ENCODE data around the gene CEP63.

Gene CEP63

DNA sequence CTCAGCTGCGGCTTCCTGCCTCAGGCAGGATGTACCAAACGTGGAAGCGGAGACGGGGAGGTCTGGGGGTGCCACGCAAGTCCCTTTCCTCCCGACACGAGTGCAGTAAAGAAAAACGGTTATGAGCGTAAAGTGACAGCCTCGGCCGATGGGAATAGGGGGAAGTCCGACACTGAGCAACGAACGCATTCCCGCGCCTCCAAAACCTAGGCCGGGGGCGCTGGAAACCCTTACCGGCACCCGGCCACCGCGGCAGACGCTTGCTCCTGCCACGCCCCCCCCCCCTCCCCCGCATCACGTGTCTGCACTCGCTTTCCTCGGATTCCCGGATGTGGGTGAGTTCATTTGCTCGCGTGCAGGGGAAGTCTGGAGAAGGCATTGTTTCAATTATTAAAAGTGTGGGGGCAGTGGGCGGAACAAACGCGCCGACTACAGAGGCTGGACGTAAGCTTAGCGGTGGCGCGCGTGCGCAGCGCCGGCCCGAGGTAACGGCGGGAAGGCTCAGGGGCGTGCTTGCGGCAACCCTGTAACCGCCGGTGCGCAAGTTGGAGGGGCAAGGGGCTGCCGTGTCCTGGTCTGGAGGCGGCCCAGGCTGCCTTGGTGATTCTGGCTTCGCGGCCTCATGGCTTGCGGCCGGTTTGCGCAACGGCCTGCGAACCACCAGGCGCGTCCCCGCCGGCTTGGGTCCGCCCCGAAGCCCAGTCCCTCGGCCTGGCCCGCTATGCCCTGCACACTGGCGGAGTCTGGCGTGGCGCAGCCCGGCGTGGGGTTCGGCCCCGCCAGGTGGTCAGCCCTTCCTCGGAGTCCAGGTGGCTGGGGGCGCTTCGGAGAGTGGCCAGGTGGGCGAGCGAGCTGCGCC, at the start of gene CEP63, which contains the start of gene ANAPC13:
TSS of gene CEP63 (plus strand) at position 340 of the 859 bp plus-strand sequence. CDS start 9,264 bp downstream, outside the sequence.
TSS of gene ANAPC13 (minus strand) at position 268 of the 859 bp plus-strand sequence. CDS start 3,081 bp downstream, outside the sequence.
- DNase-seq, result peak; percentile 92

DNA sequence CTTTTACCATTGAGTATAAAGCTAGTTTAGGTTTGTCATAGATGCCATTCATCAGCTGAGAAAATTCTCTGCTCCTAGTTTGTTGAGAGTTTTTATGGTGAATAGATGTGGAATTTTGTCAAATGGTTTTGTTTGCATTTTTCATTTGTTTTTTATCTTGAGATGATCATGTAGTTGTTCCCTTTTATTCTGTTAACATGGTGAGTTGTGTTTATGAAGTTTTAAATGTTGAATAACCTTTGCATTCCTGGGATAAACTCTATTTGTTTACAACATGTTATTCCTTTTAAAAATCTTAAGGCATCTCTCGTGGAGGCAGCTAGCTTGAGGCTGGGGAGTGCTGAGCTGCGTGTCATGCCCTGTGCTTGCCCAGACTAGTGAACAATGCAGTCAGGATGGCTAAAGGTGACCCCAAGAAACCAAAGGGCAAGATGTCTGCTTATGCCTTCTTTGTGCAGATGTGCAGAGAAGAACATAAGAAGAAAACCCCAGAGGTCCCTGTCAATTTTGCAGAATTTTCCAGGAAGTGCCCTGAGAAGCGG, 48.6 kb upstream of the CEP63 start:
- DNase-seq, result no peak

DNA sequence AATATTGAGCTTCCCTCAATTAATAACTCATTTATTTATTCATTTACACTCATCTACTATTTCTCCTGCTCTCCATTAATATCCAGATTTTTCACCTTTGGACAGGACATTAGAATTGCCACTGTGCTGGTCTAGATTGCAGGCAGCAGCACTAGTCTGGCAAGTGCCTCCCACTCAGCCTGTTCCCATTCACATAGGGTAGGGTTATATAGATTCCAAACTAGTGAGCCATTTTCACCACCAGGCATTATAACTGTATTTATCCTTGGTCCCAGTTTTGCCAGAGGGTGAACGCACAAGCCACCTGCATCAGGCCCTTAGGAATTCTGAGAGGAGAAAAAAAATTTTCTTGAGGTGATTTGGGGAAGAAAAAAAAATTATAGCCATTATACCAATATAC, 44.5 kb upstream of the CEP63 start:
- DNase-seq, result no peak

DNA sequence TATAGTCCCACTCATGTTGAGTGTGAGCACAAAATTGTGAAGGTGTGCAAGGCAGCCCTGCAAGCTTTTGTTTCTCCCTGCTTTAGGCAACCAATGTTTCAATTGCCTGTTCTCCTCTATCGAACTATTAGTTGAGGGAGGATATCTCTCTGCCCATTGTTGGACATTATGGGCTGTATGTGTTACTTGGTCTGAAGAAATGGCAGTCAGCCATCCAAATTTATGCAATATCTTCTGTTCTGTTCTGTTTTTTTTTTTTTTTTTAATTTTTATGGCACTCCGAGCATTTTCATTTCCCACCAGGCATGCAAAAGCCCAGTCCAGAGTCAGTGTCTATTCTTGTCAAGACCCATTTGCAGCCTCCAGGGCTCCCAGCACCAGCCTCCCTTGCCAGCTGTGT, 44.0 kb upstream of the CEP63 start:
- DNase-seq, result no peak

DNA sequence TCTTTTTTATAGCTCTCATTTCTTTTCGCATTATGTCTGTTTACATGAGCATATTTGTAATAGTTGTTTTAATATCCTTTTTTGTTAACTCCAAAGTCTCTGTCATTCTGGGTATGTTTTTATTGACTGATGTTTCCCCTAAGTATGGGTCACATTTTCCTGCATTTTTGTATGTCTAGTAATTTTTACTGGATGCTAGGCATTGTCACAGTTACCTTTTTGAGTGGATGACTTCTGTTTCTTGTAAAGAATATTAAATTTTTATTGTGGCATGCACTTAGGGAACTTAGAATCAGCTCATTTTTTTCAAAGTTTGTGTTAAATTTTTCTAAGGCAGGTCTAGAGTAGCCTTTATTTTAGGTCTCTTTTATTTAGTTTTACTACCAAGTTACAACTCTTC, 40.8 kb upstream of the CEP63 start:
- DNase-seq, result no peak

DNA sequence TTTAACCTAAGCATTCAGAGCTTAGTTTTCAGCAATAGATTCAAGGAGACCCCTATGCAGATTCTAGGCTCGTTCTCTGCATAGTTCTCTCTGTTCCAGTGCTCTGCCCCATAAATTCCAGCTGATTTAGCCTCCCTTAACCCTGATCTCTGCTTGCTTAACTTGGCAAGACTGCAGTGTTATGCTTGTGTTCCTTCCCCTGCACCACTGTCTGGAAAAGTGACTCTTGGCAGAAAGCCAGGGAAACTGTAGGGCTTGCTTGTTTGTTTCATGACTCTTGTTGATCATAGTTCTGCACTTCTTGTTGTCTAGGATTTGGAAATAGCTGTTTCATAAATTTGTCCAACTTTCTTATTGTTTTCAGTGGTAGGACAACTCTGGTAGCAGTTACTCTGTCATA, 40.2 kb upstream of the CEP63 start:
- DNase-seq, result no peak

DNA sequence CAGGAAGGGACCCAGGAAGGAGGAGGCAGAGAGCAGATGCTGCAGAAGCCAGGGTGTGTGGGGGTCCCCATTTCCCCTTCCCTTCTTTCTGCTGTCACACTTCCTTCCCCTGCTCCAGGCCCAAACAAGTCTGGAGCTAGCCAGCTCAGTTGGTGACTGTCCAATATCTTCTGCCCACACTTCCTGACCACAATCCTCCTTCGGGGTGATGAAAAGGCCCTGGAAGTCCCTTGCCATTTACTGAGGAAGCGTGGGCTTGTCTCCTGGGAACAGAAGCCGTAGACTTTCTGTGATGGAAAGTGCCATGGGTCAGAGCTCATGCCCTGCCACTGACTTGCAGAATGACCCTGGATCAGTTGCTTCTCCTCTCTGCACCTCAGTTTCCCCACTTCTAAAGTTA, 39.1 kb upstream of the CEP63 start:
- DNase-seq, result no peak

DNA sequence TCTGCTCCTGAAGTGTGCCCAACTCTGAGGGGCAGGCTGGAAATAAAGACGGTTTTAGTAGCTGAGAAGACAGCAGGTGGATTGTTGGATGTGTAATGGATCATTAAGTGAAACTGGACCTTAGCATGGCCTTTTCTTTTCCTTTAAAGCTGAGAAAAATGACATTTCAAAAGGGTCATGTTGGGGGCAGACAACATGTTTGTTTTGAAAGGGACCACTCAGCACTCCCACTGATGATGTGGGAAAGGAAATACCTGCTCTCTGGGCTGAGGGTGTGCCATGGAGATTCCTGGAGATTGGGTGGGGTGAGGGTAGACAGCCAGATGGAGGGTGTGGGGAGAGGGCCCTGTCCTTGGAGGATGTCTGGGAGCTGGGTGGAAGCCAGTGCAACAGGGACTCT, 38.5 kb upstream of the CEP63 start:
- DNase-seq, result no peak

DNA sequence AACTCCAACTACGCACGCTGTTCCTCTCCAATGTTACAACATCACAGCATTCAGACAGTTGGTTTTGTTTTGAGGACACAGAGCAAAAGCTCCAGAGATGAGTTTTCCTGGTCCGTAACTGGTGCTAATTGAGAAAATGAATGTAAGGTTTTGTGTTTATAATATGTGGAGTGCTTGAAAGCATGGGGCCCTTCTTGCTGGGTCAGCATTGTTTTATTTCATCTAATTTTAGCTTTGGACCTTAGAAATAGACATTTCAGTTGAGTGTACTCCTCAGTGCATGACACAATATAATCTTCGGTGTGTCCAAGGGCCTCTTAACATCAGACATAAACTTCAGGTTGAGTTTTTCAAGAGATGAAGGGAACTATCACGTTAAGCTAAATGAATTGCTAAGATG, 37.2 kb upstream of the CEP63 start:
- DNase-seq, result no peak

DNA sequence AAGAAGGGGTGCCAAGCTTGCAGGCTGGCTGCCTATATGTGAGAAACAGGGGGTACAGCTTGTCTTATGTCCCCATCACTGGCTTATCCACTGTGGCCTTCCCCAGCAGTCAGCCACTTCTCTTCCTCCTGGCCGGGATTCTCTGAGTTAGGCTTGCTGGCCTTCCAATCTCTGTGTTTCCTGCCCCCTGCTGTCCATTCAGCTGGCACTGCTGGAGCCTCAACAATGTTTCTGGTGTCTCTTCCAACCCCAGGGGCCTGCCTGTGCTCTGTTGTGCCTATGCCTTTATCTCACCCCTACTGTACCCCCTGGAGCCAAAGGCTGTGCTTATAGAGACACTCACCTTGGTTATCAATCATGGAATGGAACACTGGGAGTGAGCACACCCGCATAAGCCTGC, 36.6 kb upstream of the CEP63 start:
- no peak for DNase-seq

DNA sequence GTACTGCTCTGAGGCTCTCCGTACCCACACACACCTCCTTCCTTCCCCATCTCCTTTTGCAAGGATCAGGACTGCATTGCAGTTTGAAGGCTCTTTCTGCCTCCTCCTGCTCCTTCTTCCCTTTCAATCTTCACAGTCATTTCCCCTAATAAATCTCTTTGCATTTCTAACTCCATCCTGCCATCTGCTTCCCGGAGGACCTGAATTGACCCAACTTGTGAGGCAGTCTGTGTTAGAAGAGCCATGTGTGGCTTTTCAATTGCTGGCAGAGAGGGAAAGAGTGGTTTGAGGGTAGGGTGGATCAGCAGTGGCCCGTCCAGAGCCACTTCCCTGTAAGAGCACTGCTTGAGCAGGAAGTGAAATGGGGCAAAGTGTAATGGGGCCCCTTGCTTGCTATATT, 35.9 kb upstream of the CEP63 start:
- DNase-seq, result no peak

DNA sequence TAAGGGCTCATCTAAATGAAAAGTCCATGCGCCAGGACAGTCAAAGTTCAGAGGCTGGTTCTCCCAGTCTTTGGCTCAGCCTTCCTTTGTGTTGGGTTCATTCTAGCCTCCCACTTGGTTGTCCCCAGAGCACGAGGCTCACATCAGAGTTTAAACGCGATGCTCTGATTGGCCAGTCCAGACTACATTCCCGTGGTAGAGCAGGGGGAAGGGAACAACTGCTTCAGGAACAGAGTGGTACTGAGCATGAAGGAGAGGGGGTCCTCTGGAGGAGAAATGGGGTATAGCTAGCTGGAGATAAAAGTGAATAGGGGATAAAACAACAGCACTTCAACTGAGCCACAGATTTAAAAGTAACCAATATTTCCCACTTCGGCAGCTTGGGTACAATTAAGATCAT, 32.2 kb upstream of the CEP63 start:
- DNase-seq, result no peak

DNA sequence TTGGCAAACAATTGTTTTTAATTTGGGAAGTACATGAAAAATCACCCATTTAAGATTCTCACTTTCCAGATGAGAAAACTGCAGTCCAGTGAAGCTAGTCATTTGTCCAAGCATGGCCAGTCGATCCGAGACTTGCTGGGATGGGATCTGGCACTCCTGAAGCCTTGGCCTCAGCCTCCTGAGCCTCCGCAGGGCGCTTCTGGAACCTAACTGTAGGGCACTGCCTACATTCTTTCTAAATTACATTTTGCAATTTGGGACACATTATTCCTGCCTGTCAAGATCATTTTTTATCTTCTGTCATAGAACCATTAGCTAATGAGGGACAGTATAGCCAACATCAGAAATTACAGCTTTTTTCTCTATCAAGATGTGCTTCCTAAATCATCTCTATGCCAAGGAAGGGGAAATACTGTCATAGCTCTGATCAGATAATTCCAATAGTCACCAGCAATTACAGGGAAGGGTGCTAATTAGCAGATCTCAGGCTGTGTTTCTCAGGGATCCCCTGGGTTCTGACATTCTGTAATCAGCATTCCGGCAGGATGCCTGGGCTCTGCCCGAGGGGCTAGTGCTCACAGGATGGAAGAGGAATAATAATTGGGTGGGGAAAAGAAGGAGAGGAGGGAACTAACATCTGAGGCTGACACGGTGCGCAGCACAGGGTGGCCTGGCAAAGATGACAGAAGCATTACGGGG, 28.3 kb upstream of the CEP63 start:
- no peak for DNase-seq

DNA sequence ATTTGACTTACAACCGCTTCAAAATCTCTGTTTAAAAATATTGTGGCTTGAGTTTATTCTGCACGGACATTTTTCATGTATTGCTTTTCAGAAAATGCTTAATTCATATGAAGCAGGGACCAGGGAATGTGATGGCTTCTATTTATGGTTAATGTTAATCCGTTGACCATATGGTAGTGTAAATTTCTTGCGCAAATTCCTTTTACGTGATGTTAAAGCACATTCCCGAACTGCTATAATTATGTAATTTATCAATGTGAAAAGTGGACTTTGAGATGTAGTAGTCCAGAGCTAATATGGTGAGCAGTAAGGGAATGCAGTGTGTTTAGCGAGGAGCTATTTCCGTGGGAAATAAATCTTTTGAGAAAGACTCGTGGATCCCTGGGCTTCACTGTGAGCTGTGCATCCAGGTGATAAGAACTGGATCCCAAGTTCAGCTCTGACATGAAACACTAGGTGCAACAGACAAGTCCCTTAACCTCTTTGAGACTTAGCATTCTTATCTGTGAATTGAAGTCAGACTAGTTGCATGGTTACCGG, 27.4 kb upstream of the CEP63 start:
- no peak for DNase-seq

DNA sequence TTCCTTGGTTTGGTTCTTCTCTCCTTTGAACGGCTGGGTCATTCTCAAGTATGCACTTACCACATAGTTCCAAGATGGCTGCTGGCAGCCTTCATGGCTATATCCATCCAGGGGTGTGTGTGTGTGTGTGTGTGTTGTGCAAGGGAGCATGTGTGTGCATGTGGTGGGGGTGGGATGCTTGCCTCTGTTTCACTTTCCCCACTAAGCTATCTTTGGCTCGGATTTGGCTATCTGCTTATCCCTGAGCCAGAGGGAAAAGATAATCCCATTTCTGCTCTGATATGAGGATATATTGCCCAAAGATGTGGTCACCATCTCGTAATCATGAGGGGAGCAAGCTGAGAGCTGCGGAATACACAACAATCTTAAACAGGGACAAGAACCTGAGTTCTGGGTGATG, 26.3 kb upstream of the CEP63 start:
- no peak for DNase-seq

DNA sequence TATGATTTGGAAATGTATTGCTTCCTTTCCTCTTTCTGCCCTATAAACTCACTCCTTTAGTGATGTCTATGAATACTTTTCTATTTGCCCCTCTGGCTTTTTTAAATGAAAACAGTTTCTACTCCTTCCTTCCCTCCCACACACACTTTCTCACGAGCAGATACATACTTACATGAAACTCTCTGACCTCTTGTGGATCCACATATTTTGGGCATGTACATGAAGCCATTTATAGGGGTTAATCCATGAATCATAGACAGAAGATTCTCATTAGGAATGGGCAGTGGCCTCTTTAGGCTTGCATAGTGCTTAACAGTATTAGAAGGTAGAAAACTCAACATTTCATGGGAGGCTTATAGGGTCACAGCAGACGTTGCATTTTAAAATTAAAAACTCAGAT, 24.9 kb upstream of the CEP63 start:
- DNase-seq, result no peak

DNA sequence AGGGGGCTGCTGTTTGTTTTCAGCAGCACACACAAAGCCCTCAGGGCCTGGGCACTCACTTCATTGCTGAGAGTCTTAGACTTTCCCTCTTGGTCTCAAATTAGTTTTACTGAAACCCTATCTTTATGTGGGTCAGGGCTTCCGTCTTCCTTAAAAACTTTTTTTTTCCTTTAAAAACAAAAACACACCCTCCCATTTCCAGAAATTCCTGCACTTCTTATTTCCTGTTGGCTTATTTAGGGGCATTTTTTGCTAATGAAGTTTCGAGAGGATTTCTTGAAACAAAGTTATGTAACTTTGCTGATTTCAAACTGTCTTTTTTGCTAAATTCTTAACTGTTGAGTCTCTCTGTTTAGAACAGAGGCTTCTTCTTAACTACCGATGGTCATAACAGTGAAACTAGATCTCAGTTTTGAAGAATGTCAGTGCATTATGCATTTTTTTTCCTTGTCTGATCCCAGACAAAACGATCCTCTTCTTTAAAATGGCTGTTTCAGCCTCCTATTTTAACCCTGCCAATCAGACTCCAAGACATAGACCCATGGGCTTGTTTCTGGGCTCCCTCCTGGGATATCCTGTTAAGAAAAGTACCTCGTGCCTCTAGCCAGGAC, 23.4 kb upstream of the CEP63 start:
- DNase-seq, result no peak

DNA sequence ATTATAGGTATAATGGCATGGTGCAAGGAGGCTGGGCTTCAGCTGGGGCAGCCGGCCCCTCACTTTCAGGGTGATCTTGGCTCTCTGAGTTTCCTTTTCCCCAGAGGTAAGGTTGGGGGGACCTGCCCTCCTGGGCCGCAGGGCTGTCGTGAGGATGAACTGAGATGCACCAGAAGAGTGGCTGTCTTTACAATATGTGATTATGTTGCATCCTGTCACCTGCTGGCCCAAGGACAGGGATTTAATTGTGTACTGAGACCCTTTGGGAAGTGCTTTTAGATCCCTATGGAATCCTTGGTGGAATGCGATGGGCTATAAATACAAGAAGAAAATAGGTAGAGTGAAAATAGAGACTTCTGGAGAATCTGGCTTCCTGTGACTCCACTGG, 22.2 kb upstream of the CEP63 start:
- no peak for DNase-seq

DNA sequence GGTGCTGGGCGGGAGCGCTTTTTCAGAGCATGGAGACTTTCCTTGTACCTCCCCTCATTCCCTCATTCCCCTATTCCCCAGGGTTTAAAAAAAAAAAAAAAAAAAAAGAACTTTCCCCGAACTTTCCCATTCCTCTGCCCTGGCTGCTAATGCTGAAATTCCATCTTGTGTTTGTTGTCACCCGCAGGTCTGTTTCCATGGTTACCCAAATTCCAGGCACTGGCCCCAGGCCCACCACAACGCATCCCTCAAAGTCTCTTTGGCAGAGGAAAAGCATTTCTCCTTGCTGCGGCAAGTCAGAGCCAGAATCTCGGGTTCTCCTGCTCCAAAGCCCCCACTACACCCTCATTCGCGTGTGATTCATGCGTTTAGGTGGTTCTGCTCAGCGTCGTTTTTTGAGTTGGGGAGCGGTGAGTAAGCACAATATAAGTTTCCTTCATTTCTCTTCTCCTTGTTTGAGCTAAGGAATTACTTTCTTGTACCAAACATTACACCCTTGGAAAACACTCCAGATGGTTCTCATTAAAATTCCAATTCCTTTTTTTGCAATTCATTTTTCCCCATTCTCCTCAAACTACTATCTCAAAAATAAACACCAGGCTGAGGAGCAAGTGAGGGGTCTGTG, 21.7 kb upstream of the CEP63 start:
- DNase-seq, result no peak

DNA sequence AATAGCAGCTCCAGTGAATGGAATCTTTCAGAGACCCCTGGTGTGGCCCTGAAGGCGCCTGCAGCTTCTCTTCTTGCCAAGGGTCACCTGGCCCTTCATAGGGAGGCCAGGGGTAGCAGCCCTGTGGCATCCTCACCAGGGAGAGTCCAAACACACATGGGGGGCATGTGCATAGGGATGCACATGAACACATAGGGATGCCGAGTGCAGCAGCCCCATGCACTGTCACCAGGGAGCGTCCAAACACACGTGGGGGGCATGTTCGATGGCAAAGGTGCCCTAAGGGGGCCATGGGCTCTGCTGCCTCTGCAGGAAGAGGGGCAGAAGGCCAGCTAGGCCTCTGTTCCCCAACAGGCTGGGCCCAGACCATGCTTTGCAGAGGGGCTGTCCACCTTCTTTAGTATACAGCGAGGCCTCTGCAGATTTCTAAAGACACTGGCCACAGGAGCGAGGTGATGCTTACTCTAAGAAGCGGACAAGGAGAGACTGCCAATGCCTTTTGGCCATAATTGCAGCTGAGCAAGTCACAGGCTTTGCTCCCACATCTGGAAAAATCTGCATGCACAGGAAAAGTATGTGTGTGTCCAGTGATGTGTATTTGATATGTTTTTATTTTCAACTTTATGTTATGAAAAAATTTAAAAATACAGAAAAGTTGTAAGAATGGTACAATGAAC, 21.0 kb upstream of the CEP63 start:
- DNase-seq, result no peak

DNA sequence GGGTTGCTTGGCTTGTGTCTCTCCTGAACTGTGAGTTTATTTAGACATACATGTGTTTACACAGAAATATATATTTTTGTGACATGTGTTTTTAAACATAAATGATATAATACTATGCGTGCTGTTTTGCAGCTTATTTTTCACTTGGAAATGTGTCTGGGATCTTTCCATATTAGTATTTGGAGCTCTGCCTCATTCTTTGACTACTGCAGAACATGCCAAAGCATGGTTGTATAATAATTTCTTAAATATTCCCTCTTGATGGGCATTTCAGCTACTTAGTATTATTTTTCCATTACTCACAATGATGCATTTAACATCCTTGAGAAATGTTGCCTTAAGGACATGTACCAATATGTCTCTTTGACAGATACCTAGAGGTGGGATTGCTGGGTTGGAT, 19.5 kb upstream of the CEP63 start:
- no peak for DNase-seq

DNA sequence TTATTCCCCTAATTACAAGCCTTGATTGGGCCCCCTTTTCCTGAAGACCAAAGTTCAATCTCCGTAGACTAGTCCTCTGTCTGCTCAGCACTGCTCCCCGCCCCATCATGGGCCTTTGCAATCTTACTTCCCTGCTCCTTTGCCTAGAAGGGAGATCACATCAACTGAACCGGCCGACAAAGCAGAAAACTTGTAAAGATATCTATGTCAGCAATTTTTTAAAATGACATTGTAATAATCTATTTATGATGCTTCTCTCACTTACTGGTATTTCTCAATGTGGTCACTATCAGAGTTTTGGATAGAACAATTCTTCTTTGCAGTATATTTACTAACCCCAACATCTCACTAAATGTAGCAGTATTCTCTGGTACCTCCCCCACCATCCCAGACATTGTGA, 17.3 kb upstream of the CEP63 start:
- no peak for DNase-seq
